Right ventricle myocardium inferior (tissue), 1 donor: ENCODE data around the gene CDC37L1. TPM values are rescaled to one million over a fixed set of nuclear protein-coding genes. Genes with fewer than 3 reads are reported as not detected.
"Not testable (repeated sequence)": the region's sequence is repeated elsewhere in the genome, so short reads cannot be mapped to it uniquely, and the experiment has no call there.

Experiments
- ATAC-seq: fragments of 200-7000 bp; cut with Tn5 transposase; one replicate; pipeline ENCODE4 v1.9.1; 2020; ENCODE audit warnings: mild to moderate bottlenecking, moderate library complexity
- DNase-seq: peaks from one replicate; pipeline ENCODE4 v3.0.0; 2021; ENCODE audit errors: missing footprints
- intact Hi-C: fragments of 100-400 bp; cut with DNase I; formaldehyde crosslinking; loops from one replicate; pipeline ENCODE4 v1.11.0; 2022
- total RNA-seq: library from RNA; stranded (reverse); fragmentation: NEBNext Ultra II Directional; extraction: Animal tissue kit (Norgen Biotek cat#: 25700); gene quantifications from one replicate; pipeline ENCODE4 v1.2.1, GENCODE V29; 2021
- donor health status: DM: no; HTN: yes; CAD: no; lungs with severe emphysema.

CDC37L1 gene
- total RNA-seq, 1 donor from 2014 or later = 42.1 TPM

DNA sequence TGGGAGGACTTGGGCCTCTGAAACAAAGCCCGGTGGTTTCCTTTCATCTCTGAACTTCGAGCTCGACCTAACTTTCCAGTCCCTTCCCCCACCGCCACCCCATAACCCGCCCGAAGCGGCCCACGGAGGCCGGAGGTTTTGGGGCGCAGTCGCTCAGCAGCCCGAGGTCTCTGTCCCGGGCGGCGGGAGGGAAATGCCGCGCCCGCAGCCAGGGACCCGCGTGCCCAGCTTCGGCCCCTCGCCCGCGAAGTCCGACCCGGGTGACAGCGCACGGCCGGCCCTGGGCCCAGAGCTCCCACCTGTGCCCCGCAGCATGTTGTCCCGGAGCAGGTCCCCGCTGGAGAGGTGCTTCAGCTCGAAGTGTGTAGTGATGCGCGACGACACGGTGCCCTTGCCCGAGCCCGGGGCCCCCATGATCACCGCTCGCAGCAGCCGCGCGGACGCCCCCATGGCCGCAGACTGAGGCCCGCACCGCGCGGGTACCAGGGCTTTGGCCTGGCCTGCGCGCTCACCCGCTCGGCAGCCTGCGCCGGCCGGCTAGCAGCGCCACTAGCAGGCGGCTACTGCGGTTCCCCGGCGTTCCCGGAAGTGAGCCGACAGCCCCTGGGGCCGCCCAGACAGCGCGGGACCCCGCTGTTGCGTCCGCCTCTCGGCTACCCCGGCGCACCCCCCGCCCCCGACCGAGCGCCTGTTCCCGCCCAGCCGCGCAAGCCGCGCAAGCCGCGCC is 61.4 kb downstream of the CDC37L1 start, which contains the start of gene AK3:
TSS of gene AK3 (minus strand) at position 565 of the 727 bp plus-strand sequence. CDS start at position 450, 115 bp downstream.
- ATAC-seq (peak; percentile 97), DNase-seq (peak; percentile 94)
- intact Hi-C loops = loop anchor here (2.0 to 10.0 kb wide), 4 partner anchors 64 to 714 kb away; partner anchors contain the start of genes CD274, CDC37L1 and PLPP6

DNA sequence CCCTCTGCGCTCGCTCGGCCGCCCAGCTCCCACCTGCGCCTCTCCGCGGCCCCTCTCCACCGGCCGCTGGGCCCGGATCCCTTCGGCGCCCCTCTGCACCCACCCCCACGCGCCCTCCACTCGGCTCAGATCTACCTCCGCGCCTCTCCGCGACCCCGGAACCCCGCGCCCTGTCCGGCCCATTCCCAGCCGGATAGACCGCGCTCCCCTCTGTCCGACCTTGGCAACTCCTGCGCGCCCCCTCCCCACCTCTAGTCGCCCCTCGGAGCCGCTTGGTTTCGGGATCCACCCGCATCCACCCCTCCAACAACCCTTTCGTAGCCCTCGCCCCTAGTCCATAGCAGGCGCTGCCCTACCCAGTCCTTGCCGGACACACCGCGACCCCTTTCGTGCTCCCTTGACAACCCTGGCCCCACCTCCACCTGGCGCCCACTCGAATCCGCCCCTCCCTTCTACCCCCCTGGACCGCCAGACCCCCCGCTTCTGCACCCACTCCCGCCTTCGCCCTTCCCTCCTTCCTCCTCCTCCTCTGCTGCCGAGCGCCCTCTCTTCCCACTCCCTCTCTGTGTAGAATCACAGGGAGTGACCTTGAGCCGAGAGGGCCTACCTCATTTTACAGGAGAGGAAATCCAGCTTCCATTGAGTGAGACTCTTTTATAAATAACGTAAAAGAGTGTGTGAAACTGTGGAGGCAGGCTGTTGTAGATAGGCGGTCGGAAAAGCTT is 62.2 kb downstream of the CDC37L1 start:
- ATAC-seq = peak; percentile 65
- intact Hi-C loops = loop anchor here (2.0 to 10.0 kb wide), 4 partner anchors 64 to 713 kb away; partner anchors contain the start of genes CD274, CDC37L1 and PLPP6

DNA sequence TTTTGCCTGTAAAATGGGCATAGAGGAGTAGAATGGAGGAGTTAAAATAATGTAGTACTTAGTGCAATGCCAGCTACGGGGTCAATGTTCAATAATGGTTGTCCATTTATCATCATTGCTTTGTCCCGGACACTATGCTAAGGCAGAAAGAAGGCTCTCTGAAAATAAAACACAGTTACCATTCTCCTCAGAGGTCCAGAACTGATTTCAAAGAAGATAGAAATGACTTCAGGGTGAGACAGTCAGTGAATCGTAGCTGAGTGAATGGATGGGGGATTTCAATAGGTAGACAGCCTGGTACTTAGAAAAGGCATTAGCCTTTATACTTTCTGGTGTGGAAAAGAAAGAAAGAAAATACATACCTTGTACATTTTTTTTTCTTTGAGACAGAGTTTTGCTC is 62.9 kb downstream of the CDC37L1 start:
- intact Hi-C loops = loop anchor here (5.0 to 10.0 kb wide), 3 partner anchors 65 to 713 kb away; partner anchors contain the start of genes CD274 and CDC37L1
- DNase-seq = no peak
- ATAC-seq = no peak

More for the DNA sequence above, 62.2 kb downstream of the CDC37L1 start:
- DNase-seq = peak; percentile 72

DNA sequence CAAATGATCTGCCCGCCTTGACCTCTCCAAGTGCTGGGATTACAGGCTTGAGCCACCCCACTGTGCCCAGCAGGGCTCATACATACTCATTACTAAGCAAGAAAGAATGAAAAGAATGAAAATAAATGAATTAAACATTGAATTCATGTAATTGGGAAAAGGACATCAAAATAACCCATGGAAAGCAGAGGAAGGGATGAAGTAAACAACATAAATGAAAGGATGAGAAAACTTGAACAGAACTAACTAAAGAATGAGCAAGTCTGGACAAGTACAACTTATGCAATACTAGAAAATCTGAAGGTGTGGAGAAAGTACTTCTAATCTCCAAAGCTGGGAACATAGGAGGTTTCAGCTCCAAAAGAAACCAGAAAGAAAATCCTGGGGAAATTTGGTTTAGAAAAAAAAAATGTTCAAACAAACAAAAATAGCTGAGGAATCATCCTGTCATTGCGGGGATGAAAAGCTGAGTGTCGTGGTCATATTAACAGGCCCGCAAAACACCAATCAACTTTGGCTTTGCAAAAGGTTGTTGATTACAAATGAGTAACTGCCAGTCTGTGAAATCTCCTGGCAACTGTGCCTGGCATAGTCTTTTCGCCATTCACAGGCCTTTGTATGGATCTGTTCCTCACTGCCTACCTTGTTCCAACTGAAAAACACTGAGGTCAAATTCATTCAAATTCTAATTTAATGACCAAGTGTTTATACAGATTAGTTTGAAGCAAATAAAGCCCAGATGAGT is 63.9 kb downstream of the CDC37L1 start:
- DNase-seq (no peak), ATAC-seq (no peak)
- intact Hi-C loops = loop anchor here (5.0 to 10.0 kb wide), 3 partner anchors 66 to 711 kb away; partner anchors contain the start of genes CD274 and CDC37L1

DNA sequence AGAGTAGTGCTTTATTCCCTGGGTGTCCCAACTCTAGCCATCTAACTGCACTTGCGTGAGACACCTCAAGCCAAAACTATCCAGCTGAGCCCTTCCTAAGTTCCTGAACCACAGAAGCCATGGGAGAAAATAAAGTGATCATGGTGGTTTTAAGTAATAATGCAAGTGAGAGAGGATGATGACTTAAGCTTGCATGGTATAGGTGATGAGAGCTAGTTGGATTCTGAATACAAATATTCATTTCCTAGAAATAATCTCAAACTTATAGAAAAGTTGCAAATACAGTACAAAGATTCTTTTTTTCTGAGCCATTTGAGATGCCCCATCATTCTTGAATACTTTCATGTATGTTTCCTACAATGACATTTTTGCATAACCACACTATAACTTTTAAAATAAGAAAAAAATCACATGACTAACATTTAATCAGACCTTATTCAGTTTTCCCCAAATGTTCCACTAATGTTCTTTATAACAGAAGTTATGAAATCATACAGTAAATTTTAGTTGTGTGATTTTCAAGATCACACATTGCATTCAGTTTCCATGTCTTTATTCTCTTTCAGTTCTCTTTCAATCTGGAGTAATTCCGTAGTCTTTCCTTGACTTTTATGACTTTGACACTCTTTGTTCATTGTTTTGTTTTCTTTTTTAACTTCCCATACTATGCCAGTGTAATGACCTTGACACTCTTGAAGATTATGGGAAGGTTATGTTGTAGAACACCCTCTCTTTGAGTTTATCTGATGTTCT is 67.1 kb downstream of the CDC37L1 start:
- intact Hi-C loops = loop anchor here (10.0 kb wide), 1 partner anchor 708 kb away; the partner anchor contains the start of gene CD274
- ATAC-seq = no peak
- DNase-seq = no peak

DNA sequence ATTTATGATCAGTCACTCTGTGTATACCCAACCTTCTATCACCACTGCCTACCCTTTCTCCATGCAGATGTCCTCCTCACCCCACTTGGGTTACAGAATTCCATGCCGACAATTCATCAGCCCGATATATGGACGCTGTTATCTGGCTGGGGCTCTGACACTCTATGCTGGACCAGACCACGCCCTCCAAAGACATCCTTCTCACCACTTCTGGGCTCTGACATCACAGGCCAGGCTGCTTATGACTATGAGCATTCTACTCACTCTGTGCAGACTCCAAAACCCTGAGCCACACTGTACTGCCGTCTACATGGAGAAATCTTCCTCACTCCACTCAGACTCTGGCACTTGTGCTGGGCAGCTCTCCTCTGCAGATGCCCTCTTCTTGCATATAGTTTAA is 69.2 kb downstream of the CDC37L1 start:
- DNase-seq (no peak), ATAC-seq (no peak)
- intact Hi-C loops = loop anchor here (10.0 kb wide), 1 partner anchor 706 kb away; the partner anchor contains the start of gene CD274

DNA sequence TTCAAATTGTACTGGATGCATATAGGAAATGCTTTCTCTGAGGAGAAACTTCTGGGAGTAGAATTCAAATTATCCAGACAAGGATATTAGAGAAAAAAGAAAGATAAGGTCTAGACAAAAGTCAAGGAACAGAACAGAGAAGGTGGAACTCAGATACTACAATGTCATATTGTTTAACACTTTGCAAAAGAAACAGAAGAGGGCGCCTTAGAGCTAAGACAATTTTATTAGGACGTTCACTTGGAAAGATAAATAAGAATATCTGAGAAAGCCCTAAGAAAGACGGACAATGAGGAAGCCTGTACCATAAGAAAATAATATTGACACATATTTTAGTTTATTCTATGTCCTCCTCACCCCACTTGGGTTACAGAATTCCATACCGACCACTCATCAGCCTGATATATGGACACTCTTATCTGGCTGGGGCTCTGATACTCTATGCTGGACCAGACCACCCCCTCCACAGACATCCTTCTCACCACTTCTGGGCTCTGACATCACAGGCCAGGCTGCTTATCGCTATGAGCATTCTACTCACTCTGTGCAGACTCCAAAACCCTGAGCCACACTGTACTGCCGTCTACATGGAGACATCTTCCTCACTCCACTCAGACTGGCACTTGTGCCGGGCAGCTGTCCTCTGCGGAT is 70.8 kb downstream of the CDC37L1 start:
- DNase-seq (no peak), ATAC-seq (no peak)
- intact Hi-C loops = loop anchor here (10.0 kb wide), 1 partner anchor 845 kb away; no protein-coding TSS in a partner anchor

DNA sequence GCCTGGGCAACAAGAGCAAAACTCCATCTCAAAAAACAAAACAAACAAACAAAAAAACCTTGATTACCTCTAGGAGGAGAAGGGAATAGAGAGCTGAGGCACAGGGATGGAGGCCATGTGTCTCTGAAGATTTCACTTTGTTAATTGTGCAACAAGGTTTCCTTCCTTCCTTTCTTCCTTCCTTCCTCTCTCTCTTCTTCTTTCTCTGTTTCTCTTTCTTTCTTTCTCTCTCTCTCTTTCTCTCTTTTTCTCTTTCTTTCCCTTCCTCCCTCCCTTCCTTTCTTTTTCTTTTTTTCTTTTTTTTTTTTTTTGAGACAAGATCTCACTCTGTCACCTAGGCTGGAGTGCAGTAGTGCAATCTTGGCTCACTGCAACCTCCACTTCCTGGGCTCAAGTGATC is 75.2 kb downstream of the CDC37L1 start:
- not testable (repeated sequence) for ATAC-seq, DNase-seq
- intact Hi-C loops = loop anchor here (10.0 kb wide), 1 partner anchor 840 kb away; no protein-coding TSS in a partner anchor

DNA sequence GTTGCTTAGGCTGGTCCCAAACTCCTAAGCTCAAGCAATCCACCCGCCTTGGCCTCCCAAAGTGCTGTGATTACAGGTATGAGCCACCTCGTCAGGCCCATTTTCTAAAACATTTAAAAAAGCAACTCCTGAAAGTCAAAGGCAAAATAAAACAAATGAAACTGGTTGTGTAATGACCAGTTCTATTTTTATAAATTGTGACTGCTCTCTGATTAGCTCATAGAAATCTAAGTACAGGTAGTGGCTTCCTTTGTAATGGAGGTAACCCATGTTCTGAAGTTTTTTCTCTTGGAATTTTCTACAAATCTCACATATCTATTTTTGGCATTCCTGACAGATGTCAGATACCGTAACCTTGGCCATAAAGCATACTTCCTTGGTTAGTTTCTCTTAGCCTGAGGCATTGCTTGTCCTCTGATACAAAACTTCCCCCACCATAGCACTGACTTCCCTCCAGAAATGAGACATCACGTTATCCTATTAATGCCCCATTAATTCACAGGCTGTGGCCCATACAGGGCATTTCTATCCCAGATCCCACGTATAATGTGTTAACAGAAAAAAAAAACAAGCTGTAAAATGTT is 75.7 kb downstream of the CDC37L1 start:
- DNase-seq (no peak), ATAC-seq (no peak)
- intact Hi-C loops = loop anchor here (10.0 kb wide), 1 partner anchor 840 kb away; no protein-coding TSS in a partner anchor

DNA sequence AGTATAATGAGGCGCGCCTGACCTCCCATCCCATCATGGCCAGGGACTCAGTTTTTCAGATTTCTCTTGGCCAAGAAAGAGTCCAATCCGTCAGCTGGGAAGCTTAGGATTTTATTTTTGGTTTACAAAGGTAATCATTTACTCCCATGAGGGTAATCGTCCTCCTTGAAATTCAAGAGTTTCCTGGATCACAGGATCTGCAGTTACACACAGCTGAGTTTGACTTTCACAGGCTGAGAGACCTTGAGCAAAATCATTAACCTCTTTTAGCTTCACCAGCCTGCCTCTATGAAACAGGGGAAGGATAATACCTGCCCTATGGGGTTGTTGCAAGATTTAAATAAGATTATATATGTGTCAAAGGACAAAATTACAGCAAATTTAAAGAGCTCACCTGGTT is 77.1 kb downstream of the CDC37L1 start:
- ATAC-seq = no peak
- DNase-seq = no peak
- intact Hi-C loops = loop anchor here (10.0 kb wide), 1 partner anchor 838 kb away; no protein-coding TSS in a partner anchor

Other genes starting within 250 kb of the CDC37L1 start
- gene SLC1A1, start 189.1 kb upstream of the CDC37L1 start, total RNA-seq = 3.2 TPM
- gene PLPP6, start 17.3 kb upstream of the CDC37L1 start, total RNA-seq = 2.3 TPM
- 0.38 TPM for gene SPATA6L, start 13.1 kb upstream of the CDC37L1 start, total RNA-seq
- gene AK3, start 61.6 kb downstream of the CDC37L1 start, total RNA-seq = 198 TPM
- gene RCL1, start 113.4 kb downstream of the CDC37L1 start, total RNA-seq = 5.0 TPM